A549 (cell line): ENCODE results near the gene ATMIN. TPM values are rescaled to one million over a fixed set of nuclear protein-coding genes. Genes with fewer than 3 reads are reported as not detected.

ENCODE experiments used
- ATAC-seq, 2 experiments: fragments of 200-7000 bp in 1 of 2; fragments of >200 bp in 1 of 2; cut with Nextera tagmentation in 1 of 2; cut with Tn5 transposase in 1 of 2; 3 replicates each; pipeline versions ENCODE4 v1.8.0 to v1.9.1; 2018 to 2020; ENCODE audit warnings: mild to moderate bottlenecking in 1 of 2, moderate library complexity in 1 of 2
- CTCF ChIA-PET: fragments of 300-600 bp; sonication (Branson Sonifier 250); formaldehyde crosslinking; extraction: SDS; loops from one replicate; lab custom pipeline; 2021; ENCODE audit warnings: antibody characterized with exemption, inconsistent platforms; lab: Yijun Ruan, JAX
- POLR2A ChIA-PET: fragments of 350-600 bp; formaldehyde crosslinking; extraction: SDS; loops from one replicate; lab custom pipeline; 2021; ENCODE audit warnings: antibody characterized with exemption, inconsistent platforms; lab: Yijun Ruan, JAX
- DNase-seq, 2 experiments: peaks; one replicate each; pipeline versions ENCODE4 v3.0.0 to v3.0.0-alpha.2; 2011 to 2016; ENCODE audit warnings: low read depth in 1 of 2, low spot score in 1 of 2
- FAIRE-seq: peaks from 2 replicates; lab custom pipeline; 2011; peaks lifted over from hg19 to GRCh38; lab: Jason Lieb, UNC
- H3K27ac ChIP-seq, 2 experiments: fragments of >200 bp; sonication (Bioruptor Twin); formaldehyde crosslinking; 3 replicates each; pipeline ENCODE4 v1.5.1; 2016 to 2017
- H3K4me1 ChIP-seq: fragments of >200 bp; sonication (Bioruptor Twin); formaldehyde crosslinking; 3 replicates; pipeline ENCODE4 v1.6.1; 2016
- H3K4me2 ChIP-seq: fragments of >200 bp; sonication (Bioruptor Twin); formaldehyde crosslinking; 3 replicates; pipeline ENCODE4 v1.6.1; 2016
- H3K4me3 ChIP-seq: fragments of >200 bp; sonication (Bioruptor Twin); formaldehyde crosslinking; 3 replicates; pipeline ENCODE4 v1.5.1; 2016
- H3K9me3 ChIP-seq: fragments of >200 bp; sonication (Bioruptor Twin); formaldehyde crosslinking; 3 replicates; pipeline ENCODE4 v1.6.1; 2016
- BHLHE40 ChIP-seq: IDR thresholded peaks from 2 replicates; pipeline ENCODE4 v1.6.1; 2012; ENCODE audit warnings: low read depth, low read length, inconsistent platforms
- CEBPB ChIP-seq, 2 experiments: fragments of >200 bp in 1 of 2; sonication (Bioruptor Twin) in 1 of 2; formaldehyde crosslinking in 1 of 2; IDR thresholded peaks; 2 replicates each; pipeline ENCODE4 v1.6.1; 2012 to 2016
- CHD2 ChIP-seq: fragments of 150-350 bp; IDR thresholded peaks from 2 replicates; pipeline ENCODE4 v1.6.1; 2014; ENCODE audit warnings: low read length; ENCODE audit not compliant: partially characterized antibody
- CHD4 ChIP-seq: fragments of 200-600 bp; sonication (generic); IDR thresholded peaks from 2 replicates; pipeline ENCODE4 v1.6.1; 2016; ENCODE audit warnings: antibody characterized with exemption, mild to moderate bottlenecking, borderline replicate concordance
- EHF ChIP-seq: fragments of 250-450 bp; sonication (Bioruptor Pico); IDR thresholded peaks from 2 replicates; pipeline ENCODE4 v1.5.0; 2020; ENCODE audit warnings: mild to moderate bottlenecking
- EHMT2 ChIP-seq: fragments of 200-600 bp; sonication (generic); IDR thresholded peaks from 2 replicates; pipeline ENCODE4 v1.6.1; 2016; ENCODE audit warnings: antibody characterized with exemption, low read depth, mild to moderate bottlenecking, moderate library complexity
- FOSL2 ChIP-seq, 2 experiments: fragments of 450-650 bp in 1 of 2; fragments of >200 bp in 1 of 2; sonication (Bioruptor Twin) in 1 of 2; formaldehyde crosslinking; IDR thresholded peaks; 2 replicates each; pipeline versions ENCODE4 v1.5.0 to v1.6.1; 2016 to 2020; ENCODE audit warnings: mild to moderate bottlenecking in 1 of 2, moderate library complexity in 1 of 2
- HDAC2 ChIP-seq: fragments of 200-600 bp; sonication (generic); IDR thresholded peaks from 2 replicates; pipeline ENCODE4 v1.6.1; 2016
- HOXA7 ChIP-seq: fragments of 250-450 bp; sonication (Bioruptor Pico); IDR thresholded peaks from 2 replicates; pipeline ENCODE4 v1.5.0; 2020; ENCODE audit warnings: mild to moderate bottlenecking, moderate library complexity
- HOXB13 ChIP-seq: fragments of 250-450 bp; sonication (Bioruptor Pico); IDR thresholded peaks from 2 replicates; pipeline ENCODE4 v1.5.0; 2020; ENCODE audit warnings: low read depth, mild to moderate bottlenecking, moderate library complexity
- JUN ChIP-seq, 2 experiments: fragments of >200 bp; sonication (Bioruptor Twin); formaldehyde crosslinking; IDR thresholded peaks; 2 replicates in 1 of 2; 3 replicates in 1 of 2; pipeline ENCODE4 v1.6.1; 2016 to 2017
- MAZ ChIP-seq: fragments of 150-350 bp; IDR thresholded peaks from 2 replicates; pipeline ENCODE4 v1.6.1; 2014; ENCODE audit warnings: antibody characterized with exemption, low read depth, low read length, borderline replicate concordance
- MYC ChIP-seq: IDR thresholded peaks from 2 replicates; pipeline ENCODE4 v1.6.1; 2012; ENCODE audit warnings: mild to moderate bottlenecking, inconsistent platforms, low read length, improper control_type of control experiment, borderline replicate concordance
- NFE2L2 ChIP-seq: fragments of 150-350 bp; conservative IDR thresholded peaks from 2 replicates; pipeline ENCODE4 v1.6.1; 2014; ENCODE audit warnings: low read length
- NR3C1 ChIP-seq: fragments of >200 bp; sonication (Bioruptor Twin); formaldehyde crosslinking; IDR thresholded peaks from 3 replicates; pipeline ENCODE4 v1.6.1; 2017
- RAD21 ChIP-seq, 2 experiments: fragments of >200 bp in 1 of 2; sonication (Bioruptor Twin) in 1 of 2; formaldehyde crosslinking in 1 of 2; IDR thresholded peaks in 1 of 2; conservative IDR thresholded peaks in 1 of 2; 2 replicates in 1 of 2; 3 replicates in 1 of 2; pipeline ENCODE4 v1.6.1; 2012 to 2018; ENCODE audit warnings: inconsistent platforms in 1 of 2
- RCOR1 ChIP-seq: fragments of 150-350 bp; IDR thresholded peaks from 2 replicates; pipeline ENCODE4 v1.6.1; 2014; ENCODE audit warnings: antibody characterized with exemption, low read length, low read depth
- SMC3 ChIP-seq: fragments of >200 bp; sonication (Bioruptor Twin); formaldehyde crosslinking; IDR thresholded peaks from 3 replicates; pipeline ENCODE4 v1.6.1; 2018; ENCODE audit warnings: inconsistent platforms
- TFCP2L1 ChIP-seq: fragments of 250-450 bp; sonication (Bioruptor Pico); IDR thresholded peaks from 2 replicates; pipeline ENCODE4 v1.5.0; 2021; ENCODE audit warnings: mild to moderate bottlenecking
- TP53 ChIP-seq: fragments of 250-450 bp; sonication (Bioruptor Pico); IDR thresholded peaks from 2 replicates; pipeline ENCODE4 v1.5.0; 2021; ENCODE audit warnings: mild to moderate bottlenecking, moderate library complexity
- ZSCAN20 ChIP-seq: fragments of 250-450 bp; sonication (Bioruptor Pico); IDR thresholded peaks from 2 replicates; pipeline ENCODE4 v1.8.0; 2022; ENCODE audit warnings: mild to moderate bottlenecking, moderate library complexity
- WGBS: methylation state at CpG from one replicate; pipeline ENCODE4 v1.1.6; 2017; ENCODE audit errors: missing lambda C conversion rate; 5-methylcytosine and 5-hydroxymethylcytosine counted together
- polyA plus RNA-seq, 4 experiments: library from polyadenylated mRNA; depleted of rRNA in 3 of 4; stranded (reverse); fragments of >200 nt; fragmentation: RNase III in 1 of 4; extraction: RNeasy Plus Mini Kit Qiagen cat#74134 plus additional on column Dnase treatment in 1 of 4; gene quantifications; 2 replicates in 3 of 4; 3 replicates in 1 of 4; pipeline ENCODE4 v1.2.3, GENCODE V29; 2011 to 2017
- TF ChIP-seq, protein P1 (sequence below): IDR thresholded peaks from 2 replicates; pipeline ENCODE4 v1.6.1; 2012; ENCODE audit warnings: low read depth, borderline replicate concordance
- TF ChIP-seq, protein P2 (sequence below): IDR thresholded peaks from 2 replicates; pipeline ENCODE4 v1.6.1; 2012

The ATMIN gene
- polyA plus RNA-seq, 2 of the 4 experiments (the other 2 are of a cell fraction): 26.2 to 50.4 TPM

DNA sequence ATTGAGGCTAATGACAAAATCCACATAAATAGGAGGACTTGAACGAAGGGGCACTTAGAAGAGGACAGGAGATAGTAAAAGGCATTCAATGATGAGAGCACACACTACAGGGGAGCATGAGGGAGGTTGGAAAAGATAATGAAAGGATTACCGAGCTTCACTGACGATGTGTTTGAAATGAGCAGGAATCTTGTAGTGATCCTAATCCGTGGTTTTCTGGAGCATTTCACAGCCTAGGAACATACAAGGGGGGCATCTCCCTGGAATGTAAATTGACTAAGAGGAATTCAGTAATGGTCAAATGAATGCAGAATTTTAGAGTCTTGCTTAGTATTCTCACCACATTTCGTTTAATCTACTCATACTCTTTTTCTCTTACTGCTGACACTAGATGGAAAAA lies 5.2 kb downstream of the ATMIN start:
- H3K9me3 ChIP-seq: no peaks in the 10 kb centered on the region

DNA sequence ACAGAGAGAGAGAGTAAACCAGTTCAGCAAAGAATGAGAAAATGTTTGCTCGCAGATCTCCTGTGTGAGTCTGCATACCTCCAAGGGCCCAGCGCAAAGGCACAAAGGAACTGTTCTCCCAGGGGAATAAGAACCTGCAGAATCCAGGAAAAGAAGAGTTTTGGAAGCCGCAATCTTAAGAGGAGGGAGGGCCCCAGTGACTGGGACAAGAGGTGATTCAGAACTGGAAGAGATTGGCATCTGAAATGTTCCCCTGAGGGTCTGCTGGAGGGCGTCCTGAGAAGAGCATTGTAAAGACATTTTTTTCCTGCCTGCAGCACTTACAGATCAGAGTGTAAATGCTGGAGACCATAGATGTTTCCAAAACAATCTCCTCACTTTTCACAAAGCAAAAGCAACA lies 6.1 kb downstream of the ATMIN start:
- H3K9me3 ChIP-seq: no peaks in the 10 kb centered on the region
- no peak for FAIRE-seq
- CTCF ChIA-PET: interaction anchor here (0.5 kb wide), 1 partner anchor 110 kb away, joined by 4 read pairs; no protein-coding TSS in a partner anchor
- POLR2A ChIA-PET: no interaction called here
- peaks cover 8% of the 10 kb centered on the region; the same call in 1 of the 3 replicates for H3K4me1 ChIP-seq
- H3K4me2 ChIP-seq: no peak overlapping the region
- 84% methylated on average over 4 of the region's 4 CpGs for WGBS
- ATAC-seq: no peak
- TF ChIP-seq FOSL2 (IDR thresholded peaks at IDR 0.05): no peak
- TF ChIP-seq FOSL2 (CRISPR knock-in tag; IDR thresholded peaks at IDR 0.05): no peak
- TF ChIP-seq MYC: no peak
- TF ChIP-seq HDAC2: no peak
- TF ChIP-seq, protein P1, sequence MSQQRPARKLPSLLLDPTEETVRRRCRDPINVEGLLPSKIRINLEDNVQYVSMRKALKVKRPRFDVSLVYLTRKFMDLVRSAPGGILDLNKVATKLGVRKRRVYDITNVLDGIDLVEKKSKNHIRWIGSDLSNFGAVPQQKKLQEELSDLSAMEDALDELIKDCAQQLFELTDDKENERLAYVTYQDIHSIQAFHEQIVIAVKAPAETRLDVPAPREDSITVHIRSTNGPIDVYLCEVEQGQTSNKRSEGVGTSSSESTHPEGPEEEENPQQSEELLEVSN: no peak
- no peak for TF ChIP-seq ZSCAN20
- no peak for TF ChIP-seq NFE2L2
- TF ChIP-seq EHMT2: no peak
- TF ChIP-seq TFCP2L1 (CRISPR knock-in tag): no peak
- no peak for TF ChIP-seq RAD21 (conservative IDR thresholded peaks at IDR 0.05 in 1 of 2, IDR thresholded peaks at IDR 0.05 in 1 of 2)
- no peak for TF ChIP-seq HOXB13 (CRISPR knock-in tag)
- no peak for TF ChIP-seq BHLHE40
- TF ChIP-seq JUN (IDR thresholded peaks at IDR 0.05): no peak
- TF ChIP-seq CHD2: no peak
- no peak for TF ChIP-seq RCOR1
- TF ChIP-seq, protein P2, sequence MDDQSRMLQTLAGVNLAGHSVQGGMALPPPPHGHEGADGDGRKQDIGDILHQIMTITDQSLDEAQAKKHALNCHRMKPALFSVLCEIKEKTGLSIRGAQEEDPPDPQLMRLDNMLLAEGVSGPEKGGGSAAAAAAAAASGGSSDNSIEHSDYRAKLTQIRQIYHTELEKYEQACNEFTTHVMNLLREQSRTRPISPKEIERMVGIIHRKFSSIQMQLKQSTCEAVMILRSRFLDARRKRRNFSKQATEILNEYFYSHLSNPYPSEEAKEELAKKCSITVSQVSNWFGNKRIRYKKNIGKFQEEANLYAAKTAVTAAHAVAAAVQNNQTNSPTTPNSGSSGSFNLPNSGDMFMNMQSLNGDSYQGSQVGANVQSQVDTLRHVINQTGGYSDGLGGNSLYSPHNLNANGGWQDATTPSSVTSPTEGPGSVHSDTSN: no peak
- TF ChIP-seq CHD4: no peak
- no peak for TF ChIP-seq EHF (CRISPR knock-in tag)
- TF ChIP-seq TP53 (CRISPR knock-in tag): no peak
- TF ChIP-seq, all 56 proteins: peak for 0
- no peak overlapping the region for H3K27ac ChIP-seq
- H3K4me3 ChIP-seq: no peak overlapping the region
- no peak for DNase-seq

More for the DNA sequence above, 5.2 kb downstream of the ATMIN start:
- H3K4me2 ChIP-seq: no peak overlapping the region
- no peak for DNase-seq
- ChIA-PET POLR2A (no interaction called here), CTCF (interaction anchor here (1.5 kb wide), 1 partner anchor 10 kb away, joined by 4 read pairs; no protein-coding TSS in a partner anchor)
- no peak overlapping the region for H3K4me3 ChIP-seq
- no peak overlapping the region for H3K27ac ChIP-seq
- WGBS: 79% methylated on average over 5 of the region's 5 CpGs
- ATAC-seq: no peak
- peaks cover 9% of the 10 kb centered on the region; the same call in 1 of the 3 replicates for H3K4me1 ChIP-seq
- TF ChIP-seq HOXA7 (CRISPR knock-in tag): no peak
- TF ChIP-seq HOXB13 (CRISPR knock-in tag): no peak
- no peak for TF ChIP-seq NR3C1
- no peak for TF ChIP-seq MAZ
- no peak for FAIRE-seq

DNA sequence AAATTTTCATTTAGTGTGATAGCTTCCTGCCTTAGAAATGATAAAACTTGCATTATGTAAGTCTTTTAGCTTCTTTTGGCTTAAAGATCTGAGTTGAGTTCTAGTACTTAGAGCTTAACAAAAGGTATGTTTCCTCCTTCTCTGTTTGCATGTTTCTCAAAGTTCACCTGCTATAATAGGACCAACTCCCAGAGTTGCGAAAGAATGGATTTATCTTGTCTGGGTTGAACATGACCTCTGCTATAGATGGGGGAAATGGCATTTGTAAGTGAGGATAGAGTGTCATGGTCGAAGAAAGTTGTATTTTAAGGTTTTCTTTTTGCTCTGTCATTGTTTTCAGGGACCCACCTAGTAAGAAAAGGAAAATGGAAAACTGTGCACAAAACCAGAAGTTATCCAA lies 7.2 kb downstream of the ATMIN start:
- WGBS: 92% methylated on average over 2 of the region's 2 CpGs
- FAIRE-seq: no peak
- Histone ChIP-seq H3K4me2 (no peak overlapping the region), H3K27ac (no peak overlapping the region)
- POLR2A ChIA-PET: no interaction called here
- no peak for DNase-seq
- TF ChIP-seq SMC3 (no peak), CEBPB (IDR thresholded peaks at IDR 0.05) (peak in 1 of 2 experiments; percentile 39; a peak in 2 of 4 replicates)
- TF ChIP-seq, all 56 proteins: peak for 1
- no peak for ATAC-seq
- Histone ChIP-seq H3K9me3 (no peaks in the 10 kb centered on the region), H3K4me1 (no peaks in the 10 kb centered on the region), H3K4me3 (no peak overlapping the region)
- CTCF ChIA-PET: no interaction called here
